DND-41 (cell line): ENCODE data around the gene TMEM119.
A peak's percentile ranks its signal among the peaks of the same experiment; 100 is the strongest.
"Not testable (repeated sequence)": the region's sequence is repeated elsewhere in the genome, so short reads cannot be mapped to it uniquely, and the experiment has no call there.

ENCODE experiments used
- ATAC-seq: fragments of 200-7000 bp; cut with Tn5 transposase; 3 replicates; pipeline ENCODE4 v1.9.1; 2021; ENCODE audit warnings: low read depth; ENCODE audit not compliant: insufficient read depth
- DNase-seq: peaks from one replicate; pipeline ENCODE4 v3.0.0-alpha.2; 2020
- H2AFZ ChIP-seq: 2 replicates; pipeline ENCODE4 v1.6.0; 2012; ENCODE audit warnings: low read depth, low read length
- H3K27ac ChIP-seq: 2 replicates; pipeline ENCODE4 v1.5.1; 2012; ENCODE audit warnings: low read length, inconsistent platforms
- H3K27me3 ChIP-seq: fragments of 200-600 bp; sonication (generic); 2 replicates; pipeline ENCODE4 v1.6.0; 2012; ENCODE audit warnings: low read length, mild to moderate bottlenecking, inconsistent platforms; ENCODE audit not compliant: insufficient read depth, poor library complexity
- H3K36me3 ChIP-seq: 2 replicates; pipeline ENCODE4 v1.5.1; 2012; ENCODE audit warnings: low read length, inconsistent platforms; ENCODE audit not compliant: insufficient read depth
- H3K4me1 ChIP-seq: 2 replicates; pipeline ENCODE4 v1.5.1; 2012; ENCODE audit warnings: mild to moderate bottlenecking, low read length; ENCODE audit not compliant: insufficient read depth
- H3K4me2 ChIP-seq: 2 replicates; pipeline ENCODE4 v1.6.0; 2012; ENCODE audit warnings: mild to moderate bottlenecking, moderate library complexity, low read length, inconsistent platforms; ENCODE audit not compliant: insufficient read depth
- H3K4me3 ChIP-seq, 2 experiments: fragments of 200-600 bp in 1 of 2; shearing (Covaris generic) in 1 of 2; 2 replicates each; pipeline ENCODE4 v1.5.1; 2012 to 2016; ENCODE audit warnings: inconsistent platforms in 2 of 2, low read length in 2 of 2, mild to moderate bottlenecking in 2 of 2, low read depth in 1 of 2, moderate library complexity in 1 of 2
- H3K79me2 ChIP-seq: 2 replicates; pipeline ENCODE4 v1.6.0; 2012; ENCODE audit warnings: low read length, inconsistent platforms; ENCODE audit not compliant: insufficient read depth
- H3K9ac ChIP-seq: 2 replicates; pipeline ENCODE4 v1.6.0; 2012; ENCODE audit warnings: low read depth, mild to moderate bottlenecking, inconsistent platforms, low read length, moderate library complexity
- H3K9me3 ChIP-seq: 2 replicates; pipeline ENCODE4 v1.5.1; 2012; ENCODE audit warnings: low read length, moderate library complexity, mild to moderate bottlenecking, inconsistent platforms; ENCODE audit not compliant: insufficient read depth, severe bottlenecking
- H4K20me1 ChIP-seq: 2 replicates; pipeline ENCODE4 v1.6.0; 2012; ENCODE audit warnings: low read length; ENCODE audit not compliant: insufficient read depth
- EZH2 ChIP-seq: IDR thresholded peaks from 3 replicates; pipeline ENCODE4 v1.6.1; 2012; ENCODE audit warnings: borderline replicate concordance, low read depth, mild to moderate bottlenecking, moderate library complexity, low read length, inconsistent platforms; ENCODE audit not compliant: severe bottlenecking
- TF ChIP-seq, protein P1 (sequence below): IDR thresholded peaks from 2 replicates; pipeline ENCODE4 v1.5.1; 2012; ENCODE audit warnings: borderline replicate concordance, low read length, moderate library complexity, mild to moderate bottlenecking; ENCODE audit not compliant: poor library complexity, severe bottlenecking; ENCODE audit errors: extremely low read depth

TMEM119 gene

DNA sequence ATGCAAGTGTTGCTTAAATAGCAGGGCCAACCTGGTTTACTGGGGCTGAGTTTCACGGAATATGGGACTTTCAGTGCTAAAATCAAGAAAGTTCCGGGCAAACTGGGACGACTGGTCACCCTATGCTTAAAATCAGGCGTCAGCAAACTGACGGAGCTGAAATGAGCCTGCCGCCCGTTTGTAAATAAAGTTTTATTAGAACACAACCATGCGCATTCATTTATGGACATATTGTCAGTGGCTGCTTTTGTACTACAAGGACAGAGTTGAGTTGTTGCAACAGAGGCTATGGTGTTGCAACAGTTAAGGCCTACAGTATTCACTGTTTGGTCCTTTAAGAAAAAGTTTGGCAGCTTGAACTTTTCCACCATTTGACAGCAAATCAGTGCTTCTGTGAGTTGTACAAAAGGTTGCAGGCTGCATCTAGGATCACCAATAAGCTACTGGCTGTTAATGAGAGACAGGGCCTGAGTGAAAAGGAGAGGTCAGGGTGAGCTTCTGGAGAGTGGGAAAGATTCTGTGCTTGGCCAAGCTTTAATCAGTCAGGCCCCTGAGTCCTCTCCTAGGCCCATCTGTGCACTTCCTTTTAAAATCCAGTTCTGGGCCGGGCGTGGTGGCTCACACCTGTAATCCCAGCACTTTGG, 22.5 kb upstream of the TMEM119 start:
- Histone ChIP-seq H3K9ac (no peak overlapping the region), H3K79me2 (peaks cover 20% of the 10 kb centered on the region), H3K4me3 (no peak overlapping the region), H3K4me1 (peaks cover 24% of the 10 kb centered on the region), H3K27ac (no peak overlapping the region), H3K36me3 (peaks cover 34% of the 10 kb centered on the region), H3K27me3 (no peaks in the 10 kb centered on the region), H3K4me2 (no peak overlapping the region), H4K20me1 (peaks cover 5% of the 10 kb centered on the region), H2AFZ (no peak overlapping the region), H3K9me3 (peaks cover 4% of the 10 kb centered on the region)
- DNase-seq: no peak
- no peak for ATAC-seq
- TF ChIP-seq, protein P1, sequence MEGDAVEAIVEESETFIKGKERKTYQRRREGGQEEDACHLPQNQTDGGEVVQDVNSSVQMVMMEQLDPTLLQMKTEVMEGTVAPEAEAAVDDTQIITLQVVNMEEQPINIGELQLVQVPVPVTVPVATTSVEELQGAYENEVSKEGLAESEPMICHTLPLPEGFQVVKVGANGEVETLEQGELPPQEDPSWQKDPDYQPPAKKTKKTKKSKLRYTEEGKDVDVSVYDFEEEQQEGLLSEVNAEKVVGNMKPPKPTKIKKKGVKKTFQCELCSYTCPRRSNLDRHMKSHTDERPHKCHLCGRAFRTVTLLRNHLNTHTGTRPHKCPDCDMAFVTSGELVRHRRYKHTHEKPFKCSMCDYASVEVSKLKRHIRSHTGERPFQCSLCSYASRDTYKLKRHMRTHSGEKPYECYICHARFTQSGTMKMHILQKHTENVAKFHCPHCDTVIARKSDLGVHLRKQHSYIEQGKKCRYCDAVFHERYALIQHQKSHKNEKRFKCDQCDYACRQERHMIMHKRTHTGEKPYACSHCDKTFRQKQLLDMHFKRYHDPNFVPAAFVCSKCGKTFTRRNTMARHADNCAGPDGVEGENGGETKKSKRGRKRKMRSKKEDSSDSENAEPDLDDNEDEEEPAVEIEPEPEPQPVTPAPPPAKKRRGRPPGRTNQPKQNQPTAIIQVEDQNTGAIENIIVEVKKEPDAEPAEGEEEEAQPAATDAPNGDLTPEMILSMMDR: no peak
- TF ChIP-seq EZH2: no peak

DNA sequence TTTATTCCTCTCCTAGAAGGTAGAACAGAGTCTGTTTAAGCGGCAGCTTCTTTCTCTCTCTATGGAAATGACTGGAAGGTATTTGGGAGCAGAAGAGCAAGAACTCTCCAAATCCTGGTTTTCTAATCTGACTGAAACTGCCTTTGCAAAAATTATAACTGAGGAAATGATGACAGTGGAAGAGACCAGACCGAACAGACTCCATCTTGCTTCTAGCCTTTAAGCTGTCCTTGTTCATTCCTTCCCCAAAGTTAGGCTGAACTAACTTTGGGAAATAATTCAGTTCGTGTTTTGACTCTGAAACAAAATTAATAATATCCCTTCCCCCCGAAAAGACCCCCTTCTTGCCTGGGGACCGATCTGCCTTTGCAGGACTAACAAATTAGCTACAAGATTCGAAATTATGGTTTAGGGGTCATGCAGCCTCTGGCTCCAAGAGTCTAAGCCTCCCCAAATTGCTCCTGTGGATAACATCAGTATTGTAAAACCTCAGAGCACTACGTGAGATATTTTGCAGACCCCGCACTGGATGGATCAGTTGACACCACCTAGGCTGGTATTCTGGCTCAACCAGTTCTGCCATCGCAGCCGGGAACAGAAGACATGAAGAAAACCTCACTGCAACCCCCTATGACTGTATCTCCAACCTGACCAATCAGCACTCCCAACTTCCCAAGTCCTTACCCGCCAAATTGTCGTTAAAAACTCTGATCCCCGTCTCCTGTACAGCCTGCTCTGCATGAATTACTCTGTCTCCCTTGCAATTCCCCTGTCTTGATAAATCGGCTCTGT, 21.7 kb upstream of the TMEM119 start:
- Histone ChIP-seq H3K4me3 (no peak overlapping the region), H3K79me2 (peaks cover 13% of the 10 kb centered on the region), H2AFZ (no peak overlapping the region), H3K27me3 (no peaks in the 10 kb centered on the region), H3K9ac (no peak overlapping the region), H4K20me1 (peaks cover 5% of the 10 kb centered on the region), H3K27ac (no peak overlapping the region), H3K36me3 (peaks cover 30% of the 10 kb centered on the region), H3K9me3 (peaks cover 4% of the 10 kb centered on the region), H3K4me1 (peaks cover 24% of the 10 kb centered on the region), H3K4me2 (no peak overlapping the region)
- no peak for DNase-seq
- no peak for TF ChIP-seq EZH2
- TF ChIP-seq, protein P1: no peak
- no peak for ATAC-seq

DNA sequence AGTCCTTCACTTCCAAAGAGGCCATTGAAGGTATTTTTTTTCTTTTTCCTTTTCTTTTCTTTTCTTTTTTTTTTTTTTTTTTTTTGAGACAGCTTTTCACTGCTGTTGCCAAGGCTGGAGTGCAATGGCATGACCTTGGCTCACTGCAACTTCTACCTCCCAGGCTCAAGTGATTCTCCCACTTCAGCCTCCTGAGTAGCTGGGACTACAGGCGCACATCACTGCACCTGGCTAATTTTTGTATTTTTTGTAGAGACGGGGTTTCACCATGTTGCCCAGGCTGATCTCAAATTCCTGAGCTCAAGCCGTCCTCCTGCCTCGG, 21.0 kb upstream of the TMEM119 start:
- not testable (repeated sequence) for H4K20me1 ChIP-seq, H3K79me2 ChIP-seq, H3K9ac ChIP-seq, H3K4me2 ChIP-seq, H3K9me3 ChIP-seq, H3K27me3 ChIP-seq, H2AFZ ChIP-seq, DNase-seq, ATAC-seq, H3K4me3 ChIP-seq, H3K27ac ChIP-seq
- Histone ChIP-seq H3K36me3 (peaks cover 25% of the 10 kb centered on the region), H3K4me1 (peaks cover 24% of the 10 kb centered on the region)

DNA sequence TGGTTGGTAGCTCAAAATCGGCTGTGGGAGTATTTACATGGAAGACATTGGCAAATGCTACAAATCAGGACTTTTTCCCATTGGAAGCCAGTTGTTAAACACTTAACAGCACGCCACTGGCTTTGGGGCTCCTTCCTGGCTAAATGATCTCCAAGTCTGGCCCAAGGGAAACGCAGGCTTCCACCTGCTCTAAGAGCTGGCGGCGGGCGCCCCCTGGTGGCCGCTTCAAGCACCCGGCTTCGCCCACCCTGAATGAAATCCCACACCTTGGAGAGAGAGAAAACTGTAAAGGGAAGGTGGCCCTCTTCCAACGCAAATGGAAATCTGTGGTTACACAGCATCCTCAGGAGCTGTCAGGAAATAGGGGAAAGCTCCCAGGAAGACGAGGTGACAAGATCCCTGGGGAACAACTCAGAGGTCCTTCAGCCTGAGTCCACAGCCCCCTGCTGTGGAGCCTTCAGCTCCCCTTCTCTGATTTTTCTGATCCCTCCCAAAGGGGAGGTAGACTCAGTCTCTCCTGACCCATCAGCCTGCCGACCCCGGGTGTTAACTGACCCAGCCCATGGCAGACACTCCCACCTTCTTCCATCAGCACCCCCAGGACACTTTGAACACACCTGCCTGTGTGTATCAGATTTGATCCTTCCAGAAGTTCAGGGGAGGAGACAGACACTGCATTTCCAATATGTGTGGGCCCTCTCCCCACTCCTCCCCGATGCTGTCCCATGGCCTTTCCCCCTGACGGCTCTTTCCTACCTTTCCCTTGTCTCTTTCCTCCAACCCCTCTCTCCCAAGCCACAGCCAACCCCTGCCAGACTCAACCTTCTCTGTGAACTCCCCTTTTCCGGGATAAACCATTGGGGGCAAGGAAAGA, 20.4 kb upstream of the TMEM119 start:
- Histone ChIP-seq H3K4me3 (no peak overlapping the region), H3K4me2 (0 out of 2 replicates have a peak overlapping the region, but pooled peaks have one; percentile 15), H3K36me3 (peaks cover 19% of the 10 kb centered on the region), H3K9me3 (peaks cover 4% of the 10 kb centered on the region), H3K27me3 (no peaks in the 10 kb centered on the region), H4K20me1 (peaks cover 1% of the 10 kb centered on the region), H3K79me2 (peaks cover 2% of the 10 kb centered on the region; the same call in 1 of the 2 replicates), H3K4me1 (peaks cover 24% of the 10 kb centered on the region), H3K27ac (peak overlapping the region; percentile 56), H3K9ac (0 out of 2 replicates have a peak overlapping the region, but pooled peaks have one; percentile 12), H2AFZ (no peak overlapping the region)
- TF ChIP-seq, protein P1: peak; percentile 98
- no peak for TF ChIP-seq EZH2
- DNase-seq (peak; percentile 81), ATAC-seq (peak; percentile 81)
